ENCODE data around the gene UBE3C.
"Not testable (repeated sequence)": the region's sequence is repeated elsewhere in the genome, so short reads cannot be mapped to it uniquely, and the experiment has no call there.

The UBE3C gene

DNA sequence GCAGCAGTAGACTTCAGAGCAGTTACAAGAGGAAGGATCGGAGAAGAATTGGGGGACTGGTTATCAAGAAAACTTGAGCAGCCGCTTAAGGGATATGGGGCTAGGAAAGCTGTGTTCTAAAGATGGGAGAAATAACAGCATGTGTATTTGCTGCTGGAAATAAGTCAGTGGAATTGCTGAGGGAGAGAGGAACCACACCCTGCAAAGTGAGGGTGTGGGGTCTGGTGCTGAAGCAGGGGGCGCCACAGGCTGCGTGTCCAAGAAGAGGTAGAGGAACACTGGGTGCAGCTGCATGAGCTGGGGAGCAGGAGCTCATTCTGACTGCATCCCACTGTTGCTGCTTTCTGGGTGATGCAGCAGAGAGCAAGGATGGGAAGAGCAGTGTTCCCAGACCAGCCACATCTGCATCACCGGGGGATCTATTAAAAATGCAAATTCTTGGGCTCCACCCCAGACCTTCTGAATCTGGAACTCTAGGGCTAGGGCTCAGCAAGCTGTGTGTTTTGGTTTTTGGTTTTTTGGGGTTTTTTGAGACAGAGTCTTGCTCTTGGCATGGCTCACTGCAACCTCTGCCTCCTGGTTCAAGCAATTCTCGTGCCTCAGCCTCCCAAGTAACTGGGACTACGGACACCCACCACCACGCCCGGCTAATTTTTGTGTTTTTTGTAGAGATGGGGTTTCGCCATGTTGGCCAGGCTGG, 101.0 kb downstream of the UBE3C start:
- no peak for DNase-seq

DNA sequence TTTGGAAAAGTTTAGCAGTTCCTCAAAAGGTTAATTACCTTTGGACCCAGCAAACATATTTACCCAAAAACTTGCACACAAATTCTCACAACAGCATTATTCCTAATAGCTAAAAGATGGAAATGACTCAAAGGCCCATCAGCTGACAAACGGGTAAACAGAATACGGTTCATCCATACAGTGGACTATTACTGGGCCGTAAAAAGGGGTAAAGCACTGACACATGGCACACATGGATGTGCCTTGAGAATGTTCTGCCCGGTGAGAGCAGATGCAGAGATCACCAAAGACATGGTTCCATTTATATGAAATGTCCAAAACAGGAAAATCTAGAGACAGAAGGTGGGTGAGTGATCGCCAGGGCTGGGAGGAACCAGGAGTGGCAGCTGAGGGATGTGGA, 102.9 kb downstream of the UBE3C start:
- no peak for DNase-seq

DNA sequence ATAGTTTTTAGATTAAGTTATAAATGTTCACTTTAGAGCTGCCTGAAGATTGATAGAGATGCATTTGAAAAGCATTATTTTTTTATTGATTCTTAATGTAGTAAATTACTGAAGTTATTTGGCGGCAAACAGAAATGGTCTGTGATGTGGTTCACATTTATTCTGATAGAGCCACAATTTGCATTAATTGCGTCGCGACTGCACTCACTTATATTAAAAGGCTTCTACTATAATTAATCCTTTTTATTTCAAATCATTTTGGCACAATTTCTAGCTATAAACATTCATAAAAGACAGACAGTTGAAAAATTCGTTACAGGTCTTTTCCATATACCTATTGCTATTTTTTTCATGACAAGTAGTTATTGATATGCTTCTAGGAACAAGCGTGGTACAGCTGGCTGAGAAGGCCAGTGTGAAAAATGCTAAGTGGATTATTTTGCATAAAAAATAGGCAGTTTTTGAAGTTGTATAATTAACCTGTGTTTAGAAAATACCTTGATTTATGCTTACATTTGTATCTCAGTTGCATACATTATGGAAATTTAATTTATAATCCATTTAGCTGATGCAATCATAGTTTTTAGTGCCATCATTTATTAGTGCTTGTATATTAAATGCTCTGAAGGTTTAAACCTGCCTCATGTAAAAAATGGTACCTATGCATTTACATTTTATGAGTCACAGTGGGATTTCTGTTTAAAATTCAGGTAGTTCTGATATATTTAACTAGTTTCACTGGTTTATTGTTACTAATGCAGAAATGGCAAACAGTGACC, 106.0 kb downstream of the UBE3C start:
- DNase-seq: no peak

DNA sequence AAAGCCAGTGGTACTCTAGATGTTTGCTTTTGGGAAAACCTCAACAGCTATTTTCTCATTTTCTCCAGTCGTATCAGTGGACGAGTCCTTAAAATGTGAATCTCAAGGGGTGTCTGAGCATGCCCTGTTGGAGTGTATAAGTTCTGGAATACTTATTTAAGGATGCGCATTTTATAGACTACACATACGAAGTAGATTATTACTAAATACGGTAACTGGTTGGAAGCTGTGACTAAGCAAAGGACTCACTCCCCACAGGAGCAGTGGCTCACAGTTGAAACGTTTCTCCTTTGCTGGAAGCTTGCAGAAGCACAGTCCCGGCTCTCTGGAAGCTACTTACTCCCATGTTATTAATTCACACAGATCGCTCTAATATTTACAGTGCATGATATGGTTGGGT, 107.3 kb downstream of the UBE3C start:
- DNase-seq: no peak

DNA sequence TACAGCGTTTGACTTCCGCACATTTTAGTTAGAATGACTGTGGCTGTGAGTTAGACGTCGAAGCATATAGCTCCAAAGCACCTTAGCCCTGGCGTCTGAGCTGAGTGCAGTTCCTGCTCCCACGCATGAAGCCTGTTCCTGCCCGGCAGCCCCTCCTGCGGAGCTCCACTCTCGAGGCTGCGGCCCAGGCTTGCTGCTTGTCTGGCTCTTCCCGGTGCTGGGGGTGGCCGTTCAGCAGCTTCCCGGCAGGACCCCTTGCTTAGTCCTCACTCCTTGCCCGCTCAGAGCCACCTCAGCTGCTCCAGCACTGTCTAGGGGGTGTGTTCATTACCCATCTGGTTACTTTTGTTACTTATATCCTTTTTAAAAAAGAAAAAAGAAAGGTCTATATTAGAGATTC, 109.9 kb downstream of the UBE3C start:
- no peak for DNase-seq

DNA sequence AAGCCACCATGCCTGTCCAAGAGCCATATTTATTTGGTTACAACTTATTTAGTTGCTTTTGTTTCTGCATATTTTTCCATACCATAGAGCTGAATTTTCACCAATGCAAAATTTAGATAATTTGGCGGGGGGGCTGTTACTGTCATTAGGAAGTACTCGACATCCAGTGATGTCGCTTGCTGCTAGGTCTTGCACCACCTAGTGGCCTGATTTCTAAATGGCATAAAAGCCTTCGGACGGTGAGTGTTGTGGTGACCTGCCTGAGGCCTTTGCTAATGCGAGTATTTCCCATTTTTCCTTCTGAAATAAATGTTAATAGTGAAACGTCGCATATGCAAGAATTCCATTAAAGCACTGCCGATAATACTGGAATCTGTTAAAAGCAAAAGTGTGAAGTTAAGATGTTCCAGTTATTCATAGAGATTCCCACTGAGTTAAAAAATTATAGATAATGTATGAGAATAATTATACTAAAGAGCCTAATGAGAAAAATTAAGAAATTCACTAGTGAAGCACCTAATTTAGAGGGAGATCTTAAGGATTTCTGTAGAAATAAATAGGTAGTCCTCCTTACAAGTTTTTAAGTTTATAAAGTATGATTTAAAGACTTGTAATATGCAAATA, 112.0 kb downstream of the UBE3C start:
- DNase-seq: peak; percentile 69 to 79 (median 74)

DNA sequence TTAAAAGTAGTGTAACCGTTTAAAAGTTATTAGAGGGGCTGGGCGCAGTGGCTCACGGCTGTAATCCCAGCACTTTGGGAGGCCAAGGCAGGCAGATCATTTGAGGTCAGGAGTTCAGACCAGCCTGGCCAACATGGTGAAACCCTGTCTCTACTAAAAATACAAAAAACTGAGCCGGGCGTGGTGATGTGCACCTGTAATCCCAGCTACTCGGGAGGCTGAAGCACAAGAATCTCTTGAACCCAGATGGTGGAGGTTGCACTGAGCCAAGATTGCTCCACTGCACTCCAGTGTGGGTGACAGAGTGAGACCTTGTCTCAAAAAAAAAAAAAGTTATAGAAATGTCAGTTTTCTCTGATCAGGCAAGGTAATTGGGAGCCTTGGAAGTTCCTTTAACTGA, 113.1 kb downstream of the UBE3C start:
- DNase-seq: not testable (repeated sequence)

DNA sequence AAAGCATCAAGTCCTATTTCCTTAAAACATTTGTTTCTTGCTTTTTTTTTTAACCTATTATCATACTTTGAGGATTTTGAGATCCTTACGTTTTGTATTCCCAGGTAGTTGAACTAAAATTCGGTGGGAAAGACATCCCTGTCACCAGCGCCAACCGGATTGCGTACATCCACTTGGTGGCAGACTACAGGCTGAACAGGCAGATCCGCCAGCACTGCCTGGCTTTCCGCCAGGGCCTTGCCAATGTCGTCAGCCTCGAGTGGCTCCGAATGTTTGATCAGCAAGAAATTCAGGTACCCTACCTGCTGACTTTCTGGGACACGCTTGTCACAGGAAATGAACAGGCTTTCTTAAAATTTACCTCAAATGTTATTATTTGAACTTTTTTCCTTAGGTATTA, 115.1 kb downstream of the UBE3C start:
- DNase-seq: no peak

DNA sequence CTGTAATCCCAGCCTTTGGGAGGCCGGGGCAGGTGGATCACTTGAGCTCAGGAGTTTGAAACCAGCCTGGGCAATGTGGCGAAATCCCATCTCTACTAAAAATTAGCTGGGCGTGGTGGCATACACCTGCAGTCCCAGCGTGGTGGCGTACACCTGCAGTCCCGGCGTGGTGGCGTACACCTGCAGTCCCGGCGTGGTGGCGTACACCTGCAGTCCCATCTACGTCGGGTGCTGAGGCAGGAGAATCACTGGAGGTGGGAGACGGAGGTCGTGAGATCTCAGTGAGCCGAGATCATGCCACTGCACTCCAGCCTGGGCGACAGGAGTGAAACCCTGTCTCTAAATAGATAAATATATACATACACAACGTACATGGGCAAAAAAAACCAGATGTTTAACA, 116.1 kb downstream of the UBE3C start:
- DNase-seq: not testable (repeated sequence)

DNA sequence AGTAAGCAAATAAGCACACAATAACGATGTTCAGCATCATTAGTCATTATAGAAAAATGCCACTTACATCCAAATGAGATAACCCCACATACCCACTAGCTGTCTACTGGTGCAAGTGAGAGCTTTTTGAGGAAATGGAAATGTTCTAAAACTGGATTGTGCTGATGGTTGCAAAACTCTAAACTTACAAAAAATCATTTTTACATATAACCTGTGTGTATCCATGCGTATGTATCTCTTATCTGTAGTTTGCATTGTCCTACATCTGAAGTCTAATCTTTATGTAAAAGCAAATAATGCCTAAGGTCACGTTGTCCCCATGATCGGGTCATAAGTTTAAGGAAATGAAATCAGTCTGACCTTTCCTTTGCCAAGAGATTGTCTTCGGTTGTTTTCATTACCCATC, 116.5 kb downstream of the UBE3C start:
- no peak for DNase-seq

DNA sequence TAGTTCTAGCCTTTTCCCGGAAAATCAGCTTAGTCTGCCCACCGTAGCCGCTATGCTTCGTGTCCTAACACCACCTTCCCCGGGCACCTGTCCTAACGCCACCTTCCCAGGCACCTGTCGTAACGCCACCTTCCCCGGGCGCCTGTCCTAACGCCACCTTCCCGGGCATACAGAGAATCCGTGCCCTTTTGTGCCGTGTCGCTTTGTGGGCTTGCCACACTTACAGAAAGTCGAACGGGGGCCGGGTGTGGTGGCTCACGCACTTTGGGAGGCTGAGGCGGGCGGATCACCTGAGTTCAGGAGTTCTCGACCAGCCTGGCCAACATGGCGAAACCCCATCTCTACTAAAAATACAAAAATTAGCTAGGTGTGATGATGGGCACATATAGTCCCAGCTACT, 124.4 kb downstream of the UBE3C start:
- no peak for DNase-seq

DNA sequence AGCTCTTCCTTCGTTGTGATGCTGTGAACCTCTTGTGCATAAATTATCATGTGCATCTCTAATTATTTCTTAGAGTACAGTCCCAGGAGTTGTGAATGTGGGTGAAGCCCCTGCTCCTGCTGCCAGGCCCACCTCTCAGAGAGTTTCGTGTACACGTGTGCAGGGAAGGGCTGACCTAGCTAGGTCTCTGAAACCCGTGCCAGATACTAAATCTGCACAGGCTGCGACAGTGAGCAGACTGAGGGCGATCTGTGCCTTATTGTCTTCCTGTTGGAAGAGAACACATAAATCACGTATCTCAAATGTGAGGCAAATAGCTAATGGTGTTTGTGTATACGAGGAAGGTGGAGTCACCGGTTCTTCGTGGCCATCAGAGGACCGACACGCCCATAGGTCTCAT, 126.3 kb downstream of the UBE3C start:
- no peak for DNase-seq

DNA sequence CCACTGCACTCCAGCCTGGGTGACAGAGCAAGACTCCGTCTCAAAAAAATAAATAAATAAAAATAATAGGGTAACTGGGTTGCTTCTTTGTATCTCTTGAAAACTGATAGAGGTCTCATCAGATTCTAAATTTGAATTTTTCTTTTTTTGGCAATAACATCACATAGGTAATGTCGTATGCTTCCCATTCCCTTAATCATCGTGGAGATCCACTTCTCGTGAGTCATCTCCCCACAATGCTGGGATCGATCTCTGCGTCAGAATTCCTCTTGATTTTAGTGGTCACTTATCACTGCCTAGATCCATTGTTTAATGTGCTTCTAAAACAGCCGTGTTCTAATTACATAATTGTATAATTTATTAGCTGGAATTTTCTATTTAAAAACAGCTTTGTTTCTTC, 127.5 kb downstream of the UBE3C start:
- no peak for DNase-seq

DNA sequence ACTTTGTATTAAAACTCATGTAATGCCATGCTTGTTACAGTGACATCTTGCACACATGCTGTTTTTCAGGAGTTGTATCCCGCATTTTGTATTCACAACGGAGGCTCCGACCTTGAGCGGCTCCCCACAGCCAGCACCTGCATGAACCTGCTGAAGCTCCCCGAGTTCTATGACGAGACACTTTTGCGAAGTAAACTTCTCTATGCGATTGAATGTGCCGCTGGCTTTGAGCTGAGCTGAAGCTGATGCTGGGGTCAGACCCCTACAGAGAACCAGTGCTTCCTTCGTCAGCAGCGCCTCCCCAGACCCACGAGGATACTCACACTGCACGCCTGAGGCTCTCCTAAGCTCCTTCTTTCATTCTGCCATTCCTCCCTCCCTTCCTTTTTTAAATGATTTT, 128.8 kb downstream of the UBE3C start:
- no peak for DNase-seq

DNA sequence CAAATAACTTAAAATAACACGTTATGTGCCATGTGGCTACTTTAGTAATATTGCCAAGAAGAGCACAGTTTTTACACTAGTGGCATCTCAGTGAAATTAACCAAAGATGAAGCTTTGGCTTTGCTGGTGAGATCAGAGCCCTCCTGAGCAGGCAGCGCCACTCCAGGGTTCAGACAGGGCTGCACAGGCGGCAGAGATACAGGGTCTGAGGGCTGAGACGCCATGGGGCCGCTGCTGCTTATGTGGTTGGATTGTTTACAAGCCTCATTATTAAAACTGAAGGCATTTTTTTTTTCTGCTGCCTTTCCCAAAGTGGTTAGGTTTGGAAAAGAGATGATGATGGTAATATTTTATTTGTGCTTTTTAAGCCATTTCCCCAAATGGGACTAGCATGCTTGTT, 129.2 kb downstream of the UBE3C start:
- DNase-seq: no peak

DNA sequence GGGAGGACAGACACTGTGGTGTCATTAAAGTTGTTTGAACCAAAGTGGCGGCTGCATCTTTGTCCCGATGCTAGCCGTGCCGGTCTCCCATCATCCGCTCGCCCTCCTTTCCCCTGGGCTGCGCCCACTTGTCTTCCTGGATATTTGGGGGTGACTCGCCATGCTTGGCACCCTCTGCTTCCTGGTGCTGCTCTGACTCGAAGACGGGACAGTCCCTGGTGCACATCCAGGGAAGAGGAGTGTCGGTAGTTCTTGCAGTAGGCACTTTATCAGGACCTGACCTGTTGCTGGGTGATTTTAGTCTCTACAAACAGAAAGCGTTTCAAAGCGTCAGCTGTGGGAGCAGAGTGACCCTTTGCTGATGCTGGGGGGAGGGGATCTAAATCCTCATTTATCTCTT, 129.8 kb downstream of the UBE3C start:
- DNase-seq: no peak

DNA sequence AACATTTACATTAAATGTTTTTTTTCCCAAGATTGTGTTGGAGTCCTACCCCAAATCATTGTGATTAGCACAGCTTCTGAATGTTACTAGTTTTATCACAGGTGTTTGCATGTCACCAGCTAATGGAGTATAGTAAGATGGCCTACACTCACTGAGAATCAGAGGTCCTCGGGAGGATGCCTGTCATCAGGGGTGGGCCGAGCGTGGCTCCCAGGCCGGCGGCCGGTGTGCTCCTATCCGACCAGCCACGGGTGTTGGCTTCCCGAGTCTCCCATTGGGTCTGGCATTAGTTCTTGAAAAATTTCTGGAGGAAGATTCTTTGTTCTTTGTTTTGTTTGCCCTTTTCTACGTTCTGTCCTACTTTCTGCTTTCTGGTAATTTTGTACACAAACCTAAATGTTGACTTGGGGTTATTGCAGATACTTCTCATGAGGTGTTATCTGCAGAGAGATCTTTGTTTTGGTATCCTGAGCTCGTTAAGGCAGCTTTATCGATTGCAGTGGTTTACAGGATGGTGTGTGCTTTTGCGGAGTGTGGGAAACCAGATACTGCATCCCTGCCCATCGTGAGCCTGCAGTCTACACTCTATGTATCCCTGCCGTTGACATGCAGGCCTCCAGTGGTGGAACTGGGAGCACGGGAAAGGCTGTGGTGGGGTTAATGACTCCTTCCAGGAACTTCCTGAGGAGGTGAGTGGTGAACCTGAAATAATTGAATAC, 130.8 kb downstream of the UBE3C start:
- DNase-seq: no peak

DNA sequence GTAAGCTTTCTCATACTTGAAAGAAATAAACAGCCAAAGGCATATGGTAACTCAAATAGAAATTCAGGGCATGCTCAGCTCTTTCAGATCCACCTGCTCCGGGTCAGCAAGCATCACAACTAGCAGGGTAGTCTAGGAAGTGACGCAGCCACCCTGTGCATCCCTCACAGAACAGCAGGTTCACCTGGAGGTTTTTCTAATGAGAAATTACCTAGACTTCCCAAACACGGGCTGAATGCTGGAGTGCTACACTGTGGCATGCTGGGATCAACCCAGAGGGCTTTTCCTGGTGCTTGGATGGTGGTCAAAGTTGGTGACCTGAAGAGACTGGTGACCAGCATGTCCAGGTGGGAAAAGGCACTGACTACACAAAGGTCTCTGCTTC, 131.3 kb downstream of the UBE3C start:
- no peak for DNase-seq

DNA sequence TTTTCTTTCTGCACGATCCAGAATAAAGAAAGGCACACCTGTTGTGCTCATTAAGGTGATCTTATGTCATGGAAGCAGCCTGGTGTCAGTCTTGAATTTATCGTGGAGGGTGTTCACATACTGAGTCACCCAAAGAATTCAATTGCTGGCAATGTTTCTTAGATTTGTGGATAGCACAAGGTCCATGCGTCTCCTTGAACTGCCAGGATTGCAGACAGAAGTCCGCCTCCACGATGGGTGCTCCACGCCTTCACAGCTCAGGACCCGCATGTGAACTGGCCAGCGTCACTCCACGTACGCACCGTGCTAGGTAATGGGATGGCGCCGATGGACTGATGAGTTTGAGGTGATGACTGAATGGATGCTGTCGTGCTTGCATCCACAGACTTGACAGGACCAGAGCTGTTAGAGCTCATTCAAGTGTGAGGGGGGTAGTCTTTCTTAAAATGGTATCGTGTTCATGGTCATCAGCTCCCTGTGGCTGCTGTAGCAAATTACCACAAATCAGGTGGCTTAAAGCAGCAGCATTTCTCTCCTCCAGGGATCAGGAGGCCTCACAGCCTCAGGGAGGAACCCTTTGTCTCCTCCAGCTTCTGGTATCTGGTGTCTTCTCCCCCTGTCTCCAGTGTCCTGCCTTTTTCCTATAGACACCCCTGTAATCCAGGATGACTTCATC, 132.7 kb downstream of the UBE3C start:
- no peak for DNase-seq

DNA sequence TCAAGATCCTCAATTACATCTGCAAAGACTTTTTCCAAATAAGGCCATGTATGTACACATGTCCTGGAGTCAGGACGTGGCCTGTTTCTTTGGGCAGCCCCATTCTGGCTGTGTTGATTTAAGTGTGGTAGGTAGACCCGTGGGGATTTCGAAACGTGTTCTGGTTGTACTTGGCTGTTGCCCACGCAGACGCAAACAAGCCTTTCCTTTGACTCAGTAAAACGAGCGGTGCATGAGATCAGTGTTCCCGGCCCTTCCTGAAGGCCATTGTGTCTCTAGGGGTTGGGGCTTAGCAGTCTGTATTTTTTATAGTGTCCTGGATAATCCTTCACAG, 133.2 kb downstream of the UBE3C start:
- peak; percentile 64 to 79 (median 76) for DNase-seq

DNA sequence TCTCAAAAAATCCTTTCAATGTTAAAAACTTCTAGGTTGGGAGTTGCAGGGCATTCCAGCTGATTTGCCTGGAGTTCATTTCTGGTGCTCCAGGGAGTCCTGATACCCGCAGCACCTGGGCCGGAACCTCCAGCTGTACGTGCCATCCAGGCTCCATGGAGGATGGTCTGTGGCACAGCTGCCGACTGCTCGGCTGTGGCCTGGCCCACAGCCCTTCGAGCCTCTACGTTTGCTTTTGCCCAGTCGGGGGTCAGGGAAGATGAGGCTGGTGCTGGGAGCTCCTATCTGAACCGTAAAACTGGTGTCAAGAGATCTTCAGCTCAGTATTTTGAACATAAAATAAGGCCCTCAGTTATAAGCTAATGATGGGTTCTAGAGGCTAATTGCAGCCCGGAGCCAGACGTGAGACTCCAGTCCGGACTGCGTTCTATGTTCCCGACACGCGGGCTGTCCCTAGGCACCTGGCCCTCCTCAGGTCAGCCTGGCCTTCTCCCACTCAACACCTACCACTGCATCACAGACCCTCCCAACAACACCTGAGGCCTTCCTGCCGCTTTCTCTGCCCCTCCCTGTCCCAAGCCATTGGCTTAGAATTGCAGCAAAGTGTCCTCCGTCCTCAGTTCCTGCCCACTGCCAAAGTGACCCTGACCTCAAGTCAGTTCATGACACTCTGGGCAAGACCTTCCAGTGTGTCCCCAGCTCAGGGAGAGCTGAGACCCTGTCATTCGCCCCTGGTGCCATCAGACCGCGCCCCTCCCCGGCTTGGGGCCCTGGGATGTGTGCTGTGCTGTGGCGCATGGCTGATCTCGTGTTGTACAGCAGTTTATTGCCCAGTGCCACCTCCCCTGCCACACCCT, 133.9 kb downstream of the UBE3C start:
- DNase-seq: no peak
